ENCODE results near the gene RUSC1.
A peak's percentile ranks its signal among the peaks of the same experiment; 100 is the strongest.
"Not testable (repeated sequence)": the region's sequence is repeated elsewhere in the genome, so short reads cannot be mapped to it uniquely, and the experiment has no call there.

RUSC1 gene, protein sequence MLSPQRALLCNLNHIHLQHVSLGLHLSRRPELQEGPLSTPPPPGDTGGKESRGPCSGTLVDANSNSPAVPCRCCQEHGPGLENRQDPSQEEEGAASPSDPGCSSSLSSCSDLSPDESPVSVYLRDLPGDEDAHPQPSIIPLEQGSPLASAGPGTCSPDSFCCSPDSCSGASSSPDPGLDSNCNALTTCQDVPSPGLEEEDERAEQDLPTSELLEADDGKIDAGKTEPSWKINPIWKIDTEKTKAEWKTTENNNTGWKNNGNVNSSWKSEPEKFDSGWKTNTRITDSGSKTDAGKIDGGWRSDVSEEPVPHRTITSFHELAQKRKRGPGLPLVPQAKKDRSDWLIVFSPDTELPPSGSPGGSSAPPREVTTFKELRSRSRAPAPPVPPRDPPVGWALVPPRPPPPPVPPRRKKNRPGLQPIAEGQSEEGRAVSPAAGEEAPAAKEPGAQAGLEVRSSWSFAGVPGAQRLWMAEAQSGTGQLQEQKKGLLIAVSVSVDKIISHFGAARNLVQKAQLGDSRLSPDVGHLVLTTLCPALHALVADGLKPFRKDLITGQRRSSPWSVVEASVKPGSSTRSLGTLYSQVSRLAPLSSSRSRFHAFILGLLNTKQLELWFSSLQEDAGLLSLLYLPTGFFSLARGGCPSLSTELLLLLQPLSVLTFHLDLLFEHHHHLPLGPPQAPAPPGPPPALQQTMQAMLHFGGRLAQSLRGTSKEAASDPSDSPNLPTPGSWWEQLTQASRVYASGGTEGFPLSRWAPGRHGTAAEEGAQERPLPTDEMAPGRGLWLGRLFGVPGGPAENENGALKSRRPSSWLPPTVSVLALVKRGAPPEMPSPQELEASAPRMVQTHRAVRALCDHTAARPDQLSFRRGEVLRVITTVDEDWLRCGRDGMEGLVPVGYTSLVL

DNA sequence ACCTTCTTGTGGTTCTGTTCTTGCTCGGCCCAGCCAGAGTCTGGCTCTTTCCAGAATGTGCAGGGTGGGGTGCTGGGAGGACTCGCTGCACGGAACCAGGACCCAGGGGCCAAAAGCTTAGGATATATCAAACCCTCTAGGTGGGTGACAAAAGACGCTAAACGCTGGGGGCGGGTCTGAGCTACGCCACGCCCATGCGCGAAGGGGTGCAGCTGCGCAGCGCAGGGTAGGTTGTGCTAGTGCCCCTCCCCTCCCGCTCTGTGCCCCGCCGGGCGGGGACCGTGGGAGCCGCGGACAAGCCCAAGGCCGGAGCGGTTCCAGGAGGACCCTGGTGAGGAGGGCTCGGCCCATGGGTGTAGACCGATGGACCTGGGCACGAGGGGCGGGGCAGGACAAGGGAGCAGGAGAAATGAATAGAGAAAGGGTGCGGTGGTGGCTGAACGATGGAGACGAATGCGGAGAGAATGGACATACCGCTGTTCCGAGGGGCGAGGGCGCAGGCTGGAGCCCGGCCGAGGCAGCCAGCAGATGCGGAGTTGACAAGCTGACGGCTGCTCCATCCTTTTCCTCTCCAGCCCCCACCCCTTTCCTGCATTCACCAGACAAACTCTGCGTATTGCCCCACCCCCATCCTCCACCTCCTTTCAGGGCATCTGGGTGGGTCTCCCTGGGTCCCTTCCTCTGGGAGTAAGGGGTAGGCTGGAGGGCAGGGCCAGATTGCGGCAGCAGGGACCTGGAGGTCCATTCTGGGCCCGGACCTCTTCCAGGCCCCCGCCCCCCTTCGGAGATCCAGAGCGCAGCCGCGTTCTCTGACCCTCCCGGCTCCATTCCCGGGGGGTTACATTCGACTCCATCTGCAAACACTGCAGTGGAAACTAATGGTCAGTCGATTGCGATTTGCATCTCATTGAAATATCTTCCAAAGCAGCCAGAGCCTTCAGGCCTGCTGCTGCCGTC is at the start of gene RUSC1:
Gene RUSC1 (plus strand): TSS at position 234 of the 957 bp plus-strand sequence. CDS start 880 bp downstream, outside the sequence.
- peak in 1 of 2 experiments; percentile 28 for DNase-seq (ENCODE audit: low read depth in 2 of 2)

DNA sequence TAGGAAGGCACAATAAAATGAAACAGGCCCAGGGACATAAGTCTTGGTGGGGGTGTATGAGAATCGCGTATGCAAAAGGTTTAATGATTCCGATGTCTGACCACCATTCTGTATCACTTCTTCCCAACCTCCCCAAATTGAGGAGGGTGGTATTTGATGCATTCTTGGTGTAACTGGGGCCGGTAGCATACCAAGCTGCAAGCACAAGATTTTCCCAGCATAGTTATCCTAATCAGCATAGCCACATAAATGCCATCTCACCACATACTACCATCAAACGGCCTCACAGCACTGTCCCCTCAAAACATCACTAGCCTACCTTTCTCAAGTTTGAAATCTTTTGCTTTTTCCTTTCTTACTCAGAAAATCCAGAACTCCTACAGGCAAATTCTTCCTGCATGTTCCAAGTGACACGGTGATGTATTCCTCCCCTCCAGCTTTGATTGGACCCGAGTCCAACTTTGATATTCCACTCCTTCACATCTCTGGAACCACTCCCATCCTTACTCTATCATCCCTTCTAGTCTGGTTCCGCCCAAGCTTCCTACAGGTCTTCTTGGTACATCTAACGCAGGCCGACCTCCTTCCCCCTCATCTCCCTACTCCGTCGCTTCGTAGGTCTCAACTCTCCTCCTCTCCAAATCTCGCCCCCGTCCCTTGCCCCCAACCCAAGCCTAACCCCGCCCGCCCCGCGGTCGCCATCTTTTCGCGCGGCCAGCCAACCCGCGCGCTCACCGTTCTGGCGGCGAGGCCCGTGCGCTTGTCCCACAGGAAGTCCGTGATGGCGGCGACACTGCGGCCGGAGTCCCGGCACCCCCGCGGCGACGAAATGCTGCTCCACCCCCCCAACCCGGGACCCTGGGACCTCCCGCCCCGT is 48.0 kb upstream of the RUSC1 start:
- no peak for DNase-seq (ENCODE audit: low read depth in 2 of 2)

DNA sequence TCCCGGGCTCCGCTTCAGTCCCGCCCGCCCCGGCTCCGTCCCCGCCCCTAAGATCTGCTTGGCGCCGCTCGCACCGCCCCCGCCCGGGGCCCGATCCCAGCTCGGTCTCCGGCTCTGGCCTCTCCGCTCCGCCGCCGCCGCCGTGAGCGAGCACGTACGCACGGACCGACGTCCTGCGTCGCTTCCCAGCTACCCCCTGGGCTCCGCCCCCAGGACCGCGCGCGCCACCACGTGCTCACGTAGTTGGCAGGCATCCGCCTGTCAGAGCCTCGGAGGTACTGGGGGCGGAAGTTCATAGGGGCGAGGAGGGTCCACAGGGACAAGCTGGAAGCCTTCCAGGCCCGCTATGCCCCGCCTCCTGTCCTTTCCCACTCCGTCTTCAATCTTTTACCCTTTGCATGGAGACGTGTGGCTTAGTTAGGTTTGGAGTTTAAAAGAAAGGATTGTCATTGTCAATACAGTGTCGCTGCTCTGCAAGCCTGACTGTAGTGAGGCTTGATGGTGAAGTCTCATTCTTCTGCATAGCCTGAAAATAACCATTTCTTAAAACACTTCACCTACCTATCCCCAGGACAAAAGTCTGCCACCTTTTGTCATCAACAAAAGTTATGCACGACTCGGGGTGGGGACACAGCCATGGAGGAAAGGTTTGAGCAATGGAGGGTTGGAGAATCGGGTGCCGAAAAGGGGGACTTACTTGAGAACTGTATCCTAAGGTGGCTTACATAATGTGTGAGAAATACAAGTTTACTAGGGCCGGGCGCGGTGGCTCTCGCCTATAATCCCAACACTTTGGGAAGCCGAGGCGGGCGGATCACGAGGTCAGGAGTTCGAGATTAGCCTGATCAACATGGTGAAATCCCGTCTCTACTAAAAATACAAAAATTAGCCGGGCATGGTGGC is 47.1 kb upstream of the RUSC1 start, which contains the start of gene CLK2:
Gene CLK2 (minus strand): TSS at position 162 of the 903 bp plus-strand sequence. CDS start 2,527 bp downstream, outside the sequence.
- peak; percentile 86 to 88 for DNase-seq (ENCODE audit: low read depth in 2 of 2)

DNA sequence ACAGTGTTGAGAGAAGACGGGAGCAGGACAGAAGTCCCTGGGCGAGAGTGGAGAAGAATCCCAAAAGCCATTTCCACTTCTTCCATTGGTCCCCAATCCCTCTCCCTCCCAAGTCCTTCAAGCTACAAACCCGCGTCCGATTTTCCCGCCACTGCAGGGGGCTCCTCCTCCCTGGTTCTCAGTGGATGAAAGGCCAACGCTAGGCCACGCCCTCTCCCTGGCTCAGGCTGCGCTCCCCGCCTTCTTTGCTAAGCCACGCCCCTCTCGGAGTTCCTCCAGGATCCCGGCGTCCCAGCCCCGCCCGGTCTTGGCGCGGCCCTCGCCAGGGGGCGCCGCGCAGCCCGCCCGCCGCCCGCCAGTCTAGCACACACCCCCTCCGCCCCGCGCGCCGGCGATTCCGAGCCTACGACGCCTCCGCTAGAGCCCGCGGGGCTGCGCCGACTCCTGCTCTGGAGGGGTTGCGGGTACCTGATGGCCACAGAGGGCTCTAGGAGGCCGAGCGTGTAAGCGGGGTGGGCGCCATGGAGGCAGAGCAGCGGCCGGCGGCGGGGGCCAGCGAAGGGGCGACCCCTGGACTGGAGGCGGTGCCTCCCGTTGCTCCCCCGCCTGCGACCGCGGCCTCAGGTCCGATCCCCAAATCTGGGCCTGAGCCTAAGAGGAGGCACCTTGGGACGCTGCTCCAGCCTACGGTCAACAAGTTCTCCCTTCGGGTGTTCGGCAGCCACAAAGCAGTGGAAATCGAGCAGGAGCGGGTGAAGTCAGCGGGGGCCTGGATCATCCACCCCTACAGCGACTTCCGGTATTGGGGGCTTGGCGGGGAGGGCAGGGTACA is 43.4 kb upstream of the RUSC1 start, which contains the start of gene HCN3:
Gene HCN3 (plus strand): TSS at position 394 of the 832 bp plus-strand sequence. CDS start 128 bp downstream, at position 522.
- DNase-seq (ENCODE audit: low read depth in 2 of 2) = peak; percentile 87 to 89

DNA sequence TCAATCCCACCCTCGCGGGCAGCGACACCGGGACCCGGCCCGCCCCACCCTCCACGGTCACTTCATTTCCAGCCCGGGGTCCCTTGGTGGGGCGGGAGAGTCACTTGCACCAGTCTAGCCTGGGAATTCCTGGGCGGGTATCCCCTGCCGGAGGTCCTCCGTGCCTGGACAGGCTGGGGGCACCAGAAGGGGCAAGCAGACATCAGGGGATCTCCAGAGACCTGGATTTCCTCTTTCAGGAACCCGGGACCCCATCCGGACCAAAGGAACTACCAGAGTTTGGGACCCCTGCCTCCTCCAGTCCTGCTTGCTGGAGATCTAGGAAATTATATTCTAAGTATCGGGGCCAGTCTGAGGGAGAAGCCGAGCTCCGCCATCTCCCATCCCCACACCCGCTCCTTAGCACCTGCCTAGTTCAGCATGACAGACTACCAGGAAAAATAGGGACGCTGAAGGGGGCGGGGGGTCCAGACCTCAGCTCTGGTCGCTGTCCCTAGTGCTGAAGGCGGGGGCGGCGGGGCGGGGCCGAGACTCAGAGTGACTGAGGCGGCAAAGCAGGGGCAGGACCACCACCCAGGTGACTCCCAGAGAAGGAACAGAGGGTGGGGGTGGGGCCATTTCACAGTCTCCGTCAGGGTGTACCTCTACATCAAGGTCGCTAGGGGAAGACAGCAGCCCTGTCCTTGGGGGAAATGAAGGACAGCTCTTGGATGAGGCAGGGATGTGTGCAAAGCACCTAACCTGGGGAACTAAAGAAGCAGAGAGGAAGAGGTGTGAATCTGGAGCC is 42.6 kb upstream of the RUSC1 start:
- no peak for DNase-seq (ENCODE audit: low read depth in 2 of 2)

DNA sequence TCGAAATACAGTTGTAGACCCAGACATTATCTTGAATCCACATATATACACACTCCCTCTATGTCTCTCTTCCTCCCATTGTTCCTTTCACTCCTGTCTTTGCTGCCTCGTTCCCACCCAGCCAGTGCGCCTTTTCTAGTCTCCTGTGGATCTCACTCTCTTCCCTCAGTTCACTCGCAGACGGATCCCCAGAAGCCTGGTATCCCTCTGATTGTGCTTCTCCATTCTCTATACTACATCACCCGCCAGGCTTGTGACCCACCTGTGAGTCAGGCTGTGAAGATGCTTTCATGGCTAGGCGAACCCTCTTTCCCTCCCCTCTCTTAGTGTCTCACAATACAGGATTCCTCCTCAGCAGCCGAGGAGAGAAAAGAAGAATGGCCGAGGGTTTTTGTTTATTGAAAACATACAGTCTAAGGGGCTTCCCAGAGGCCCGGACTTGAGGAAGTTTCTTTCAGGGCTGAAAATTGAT is 42.0 kb upstream of the RUSC1 start:
- no peak for DNase-seq (ENCODE audit: low read depth in 2 of 2)

DNA sequence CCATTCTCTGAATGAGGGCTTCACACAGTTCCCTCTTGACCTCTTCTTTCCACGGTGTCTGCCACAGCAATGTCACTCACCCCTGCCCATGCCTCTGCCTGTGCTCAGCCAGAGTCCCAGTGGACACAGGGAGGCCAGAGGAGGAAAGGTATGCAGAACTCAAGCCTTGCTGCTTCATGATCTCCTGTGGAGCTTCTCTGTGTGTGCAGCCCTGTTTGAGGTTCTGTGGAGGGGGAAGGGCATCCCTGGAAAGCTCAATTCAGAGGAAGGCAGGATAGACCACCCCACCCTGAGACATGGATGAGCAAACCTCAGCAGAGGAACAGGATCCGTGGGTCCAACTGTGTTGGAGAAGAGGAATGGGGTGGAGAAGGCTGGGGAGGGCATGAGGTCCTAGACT is 41.4 kb upstream of the RUSC1 start:
- no peak for DNase-seq (ENCODE audit: low read depth in 2 of 2)

DNA sequence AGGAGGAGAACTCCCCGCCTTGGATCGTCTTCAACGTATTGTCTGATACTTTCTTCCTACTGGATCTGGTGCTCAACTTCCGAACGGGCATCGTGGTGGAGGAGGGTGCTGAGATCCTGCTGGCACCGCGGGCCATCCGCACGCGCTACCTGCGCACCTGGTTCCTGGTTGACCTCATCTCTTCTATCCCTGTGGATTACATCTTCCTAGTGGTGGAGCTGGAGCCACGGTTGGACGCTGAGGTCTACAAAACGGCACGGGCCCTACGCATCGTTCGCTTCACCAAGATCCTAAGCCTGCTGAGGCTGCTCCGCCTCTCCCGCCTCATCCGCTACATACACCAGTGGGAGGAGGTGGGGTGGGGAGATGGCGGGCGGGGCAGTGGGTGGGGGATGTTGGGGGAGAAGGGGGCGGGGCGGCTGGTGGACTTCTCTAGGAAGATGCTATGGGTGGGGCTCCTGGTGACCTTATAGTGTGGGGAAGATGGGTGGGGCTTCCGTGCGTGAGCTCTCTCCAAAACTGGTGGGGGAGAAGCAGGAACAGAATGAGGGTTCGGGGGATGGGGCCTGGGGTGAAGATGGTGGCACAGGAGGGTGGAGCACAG is 38.1 kb upstream of the RUSC1 start:
- DNase-seq (ENCODE audit: low read depth in 2 of 2) = no peak

DNA sequence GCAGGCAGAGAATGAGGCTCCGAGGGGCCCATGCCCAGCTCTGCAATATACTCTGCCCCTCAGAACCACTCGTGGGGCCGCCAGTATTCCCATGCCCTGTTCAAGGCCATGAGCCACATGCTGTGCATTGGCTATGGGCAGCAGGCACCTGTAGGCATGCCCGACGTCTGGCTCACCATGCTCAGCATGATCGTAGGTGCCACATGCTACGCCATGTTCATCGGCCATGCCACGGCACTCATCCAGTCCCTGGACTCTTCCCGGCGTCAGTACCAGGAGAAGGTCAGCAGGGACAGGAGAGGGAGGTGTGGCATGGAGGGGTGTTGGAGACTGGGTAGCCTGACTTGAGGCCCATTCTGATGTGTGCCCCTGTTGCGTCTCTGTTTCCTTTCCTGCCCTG is 36.2 kb upstream of the RUSC1 start:
- no peak for DNase-seq (ENCODE audit: low read depth in 2 of 2)

DNA sequence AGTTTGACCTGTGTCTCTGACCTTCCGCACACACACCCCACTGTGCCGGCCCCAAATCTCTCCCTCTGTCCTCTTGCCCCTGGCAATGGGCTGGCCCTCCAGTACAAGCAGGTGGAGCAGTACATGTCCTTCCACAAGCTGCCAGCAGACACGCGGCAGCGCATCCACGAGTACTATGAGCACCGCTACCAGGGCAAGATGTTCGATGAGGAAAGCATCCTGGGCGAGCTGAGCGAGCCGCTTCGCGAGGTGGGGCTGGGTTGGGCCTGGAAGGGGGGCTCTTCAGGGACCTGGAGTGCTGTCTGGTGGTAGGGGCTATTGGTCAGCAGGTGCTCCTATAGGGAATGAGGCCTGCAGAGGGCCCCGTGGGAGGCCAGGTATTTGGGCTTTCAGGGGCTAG is 35.6 kb upstream of the RUSC1 start:
- no peak for DNase-seq (ENCODE audit: low read depth in 2 of 2)

DNA sequence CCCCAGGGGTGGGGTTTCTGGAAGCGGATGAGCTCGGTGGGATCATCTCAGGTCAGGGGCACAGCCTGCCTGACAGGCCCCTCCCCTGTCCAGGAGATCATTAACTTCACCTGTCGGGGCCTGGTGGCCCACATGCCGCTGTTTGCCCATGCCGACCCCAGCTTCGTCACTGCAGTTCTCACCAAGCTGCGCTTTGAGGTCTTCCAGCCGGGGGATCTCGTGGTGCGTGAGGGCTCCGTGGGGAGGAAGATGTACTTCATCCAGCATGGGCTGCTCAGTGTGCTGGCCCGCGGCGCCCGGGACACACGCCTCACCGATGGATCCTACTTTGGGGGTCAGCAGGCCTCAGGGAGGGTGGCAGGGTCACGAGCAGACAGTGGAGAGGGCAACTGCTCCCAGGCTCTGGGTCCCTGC is 35.1 kb upstream of the RUSC1 start:
- no peak for DNase-seq (ENCODE audit: low read depth in 2 of 2)

DNA sequence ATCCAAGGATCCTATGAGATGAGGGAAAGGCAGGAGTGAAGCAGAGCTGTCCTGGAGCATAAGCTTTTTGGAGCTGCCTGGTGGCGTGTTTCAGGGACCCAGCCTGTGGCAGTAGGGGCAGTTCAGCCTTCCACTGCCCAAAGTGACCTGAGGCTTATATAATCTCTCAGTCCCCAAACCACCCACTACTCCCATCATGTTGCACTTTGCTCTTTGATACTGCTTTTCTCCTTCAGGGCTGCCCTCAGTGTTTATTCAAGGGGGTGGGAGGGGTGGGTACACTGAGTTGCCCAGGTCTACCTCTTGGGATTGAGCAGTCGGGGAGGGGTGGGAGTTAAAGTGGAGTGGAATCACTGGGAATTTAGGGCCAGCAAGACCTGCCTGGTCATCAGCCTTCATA is 34.1 kb upstream of the RUSC1 start:
- DNase-seq (ENCODE audit: low read depth in 2 of 2) = no peak

DNA sequence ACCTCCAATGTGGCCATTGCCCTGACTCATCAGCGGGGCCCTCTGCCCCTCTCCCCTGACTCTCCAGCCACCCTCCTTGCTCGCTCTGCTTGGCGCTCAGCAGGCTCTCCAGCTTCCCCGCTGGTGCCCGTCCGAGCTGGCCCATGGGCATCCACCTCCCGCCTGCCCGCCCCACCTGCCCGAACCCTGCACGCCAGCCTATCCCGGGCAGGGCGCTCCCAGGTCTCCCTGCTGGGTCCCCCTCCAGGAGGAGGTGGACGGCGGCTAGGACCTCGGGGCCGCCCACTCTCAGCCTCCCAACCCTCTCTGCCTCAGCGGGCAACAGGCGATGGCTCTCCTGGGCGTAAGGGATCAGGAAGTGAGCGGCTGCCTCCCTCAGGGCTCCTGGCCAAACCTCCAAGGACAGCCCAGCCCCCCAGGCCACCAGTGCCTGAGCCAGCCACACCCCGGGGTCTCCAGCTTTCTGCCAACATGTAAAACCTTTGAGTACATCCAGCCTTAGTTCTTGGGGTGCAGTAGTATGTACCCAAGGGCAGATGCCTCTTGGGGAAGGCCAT is 32.6 kb upstream of the RUSC1 start:
- no peak for DNase-seq (ENCODE audit: low read depth in 2 of 2)

DNA sequence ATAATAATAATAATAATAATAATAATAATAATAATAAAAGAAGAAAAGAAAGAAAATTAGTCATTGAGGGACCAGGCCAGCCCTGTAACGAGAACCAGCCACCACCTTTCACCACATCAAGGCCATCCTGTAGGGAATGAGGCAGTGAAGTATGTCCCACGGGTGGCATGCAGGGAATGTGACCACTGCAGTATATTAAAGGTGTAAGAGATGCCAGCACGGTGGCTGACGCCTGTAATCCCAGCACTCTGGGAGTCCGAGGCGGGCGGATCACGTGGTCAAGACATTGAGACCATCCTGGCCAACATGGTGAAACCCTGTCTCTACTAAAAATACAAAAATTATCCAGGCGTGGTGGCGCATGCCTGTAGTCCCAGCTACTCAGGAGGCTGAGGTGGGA is 29.7 kb upstream of the RUSC1 start:
- DNase-seq (ENCODE audit: low read depth in 2 of 2) = not testable (repeated sequence)

DNA sequence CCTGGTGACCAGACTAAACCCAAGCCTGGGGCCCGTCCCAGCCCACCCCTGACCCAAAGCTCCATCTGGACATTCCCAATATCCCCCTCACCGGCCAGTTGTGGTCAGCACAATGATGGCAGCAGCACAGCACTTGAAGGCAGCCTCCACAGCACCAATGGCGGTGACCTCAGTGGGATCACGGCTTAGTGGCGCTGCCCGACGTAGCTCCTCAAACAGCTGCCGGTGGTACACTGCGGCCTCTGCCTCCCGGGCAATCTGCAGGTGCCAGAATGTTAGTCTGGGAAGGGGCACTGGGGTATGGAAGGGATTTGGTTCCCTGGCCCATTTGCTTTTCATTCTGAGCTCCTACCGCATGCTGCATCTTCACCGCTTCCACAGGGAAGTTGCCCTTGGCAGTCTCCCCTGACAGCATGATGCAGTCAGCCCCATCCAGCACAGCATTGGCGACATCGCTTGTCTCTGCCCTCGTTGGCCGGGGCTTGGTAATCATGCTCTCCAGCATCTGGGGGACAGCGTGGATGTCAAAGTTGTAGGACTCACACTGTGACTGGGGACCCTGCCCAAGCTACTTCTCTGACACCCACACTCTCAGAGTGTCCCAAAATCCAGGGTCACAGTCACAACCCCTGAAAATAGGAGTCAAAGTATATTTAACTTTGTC is 27.5 kb upstream of the RUSC1 start:
- no peak for DNase-seq (ENCODE audit: low read depth in 2 of 2)

All from fibroblast of skin of left quadriceps (primary cell).